ENCODE data around the gene RUVBL2. TPM values are rescaled to one million over a fixed set of nuclear protein-coding genes. Genes with fewer than 3 reads are reported as not detected.

Gene RUVBL2
- total and polyA plus RNA-seq, 2 of the 4 experiments (the other 2 are of a cell fraction), result 196 to 391 TPM

DNA sequence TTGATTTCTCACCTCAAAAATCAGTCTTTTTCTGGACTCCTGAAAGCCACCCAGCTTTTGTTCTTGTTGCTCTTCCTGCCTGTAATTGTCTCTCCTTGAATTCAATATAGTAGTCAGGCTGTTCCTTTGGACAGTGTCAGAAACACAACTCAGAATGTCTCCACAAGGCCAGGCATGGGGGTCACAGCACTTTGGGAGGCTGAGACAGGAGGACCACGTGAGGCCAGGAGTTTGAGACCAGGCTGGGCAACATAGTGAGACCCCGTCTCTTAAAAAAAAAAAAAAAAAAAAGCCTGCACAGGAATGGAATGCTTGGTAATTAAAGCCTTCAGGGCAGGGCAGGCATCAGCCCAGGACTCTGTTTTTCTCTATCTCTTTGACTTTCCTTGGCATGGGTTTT lies 47.9 kb upstream of the RUVBL2 start:
- H3K4me2 ChIP-seq (ENCODE audit: low read depth, low read length), result no peak overlapping the region
- H2AFZ ChIP-seq (replicated peaks; ENCODE audit: low read length, poor library complexity), result no peak overlapping the region
- H3K14ac ChIP-seq (replicated peaks; ENCODE audit: low read depth, low read length), result no peak overlapping the region
- no peak overlapping the region for H4K8ac ChIP-seq (ENCODE audit: low read depth in 2 of 2, low read length in 2 of 2)
- H3K27ac ChIP-seq (ENCODE audit: insufficient read depth, low read length), result no peak overlapping the region
- DNase-seq (no peak), ATAC-seq (ENCODE audit: low read depth) (no peak)
- H3K79me1 ChIP-seq (ENCODE audit: low read depth in 1 of 2, low read length in 2 of 2), result no peaks in the 10 kb centered on the region
- ChIA-PET POLR2A (ENCODE audit: unreplicated experiment) (no interaction called here), CTCF (no interaction called here)
- no peaks in the 10 kb centered on the region for H3K9me1 ChIP-seq (ENCODE audit: insufficient read depth, low read length)
- no peak overlapping the region for H3K4me3 ChIP-seq (ENCODE audit: insufficient read depth, low read depth, low read length)
- H2BK5ac ChIP-seq (ENCODE audit: low read depth, low read length, poor library complexity, severe bottlenecking), result no peak overlapping the region
- no peak overlapping the region for H3K18ac ChIP-seq (ENCODE audit: low read depth, low read length)
- no peak overlapping the region for H3K56ac ChIP-seq (ENCODE audit: extremely low read depth, insufficient read depth, low read length)
- H2BK20ac ChIP-seq (ENCODE audit: low read depth, low read length), result no peak overlapping the region
- H3K27me3 ChIP-seq (ENCODE audit: control insufficient read depth, insufficient read depth, low read length), result no peaks in the 10 kb centered on the region
- WGBS, 2 experiments (ENCODE audit: extremely low coverage in 2 of 2, insufficient read length in 1 of 2), result 67% methylated on average over 2 of the region's 2 CpGs; no CpG with 5 or more reads in 1 of the 2 experiments
- no peaks in the 10 kb centered on the region for H3K36me3 ChIP-seq (ENCODE audit: control insufficient read depth, insufficient read depth, low read length)
- H3K9me3 ChIP-seq (ENCODE audit: control insufficient read depth, insufficient read depth, low read length), result peaks cover 9% of the 10 kb centered on the region; the same call in 1 of the 2 replicates
- H2AK9ac ChIP-seq (replicated peaks; ENCODE audit: low read depth, low read length, poor library complexity), result no peak overlapping the region
- H2BK15ac ChIP-seq (ENCODE audit: low read depth, low read length), result no peak overlapping the region
- H3K9ac ChIP-seq (ENCODE audit: low read depth, low read length), result no peak overlapping the region
- in situ Hi-C loops (cut with MboI; ENCODE audit: low sequenced_read_pairs), result no loop called here
- no peak overlapping the region for H2AK5ac ChIP-seq (ENCODE audit: low read depth, low read length)
- intact Hi-C loops (cut with micrococcal nuclease), result no loop called here
- no peaks in the 10 kb centered on the region for H3K4me1 ChIP-seq (ENCODE audit: control insufficient read depth, insufficient read depth, low read length)
- dilution Hi-C loops (cut with HindIII; ENCODE audit: low sequenced_read_pairs, unreplicated experiment), result no loop called here
- H4K5ac ChIP-seq (ENCODE audit: low read depth, low read length), result no peak overlapping the region
- no peaks in the 10 kb centered on the region for H4K20me1 ChIP-seq (ENCODE audit: insufficient read depth, low read length)
- no peak for TF ChIP-seq RFX5 (IDR thresholded peaks at IDR 0.05; ENCODE audit: low read depth, low read length)
- no peak for TF ChIP-seq MXI1 (IDR thresholded peaks at IDR 0.05; ENCODE audit: borderline replicate concordance, low read depth, low read length)
- TF ChIP-seq NFE2L2 (IDR thresholded peaks at IDR 0.05; ENCODE audit: low read depth, low read length), result no peak
- TF ChIP-seq CHD1 (IDR thresholded peaks at IDR 0.05; ENCODE audit: low read depth, low read length), result no peak
- TF ChIP-seq RCOR1 (IDR thresholded peaks at IDR 0.05; ENCODE audit: insufficient replicate concordance, low read length), result no peak
- TF ChIP-seq, protein P1, sequence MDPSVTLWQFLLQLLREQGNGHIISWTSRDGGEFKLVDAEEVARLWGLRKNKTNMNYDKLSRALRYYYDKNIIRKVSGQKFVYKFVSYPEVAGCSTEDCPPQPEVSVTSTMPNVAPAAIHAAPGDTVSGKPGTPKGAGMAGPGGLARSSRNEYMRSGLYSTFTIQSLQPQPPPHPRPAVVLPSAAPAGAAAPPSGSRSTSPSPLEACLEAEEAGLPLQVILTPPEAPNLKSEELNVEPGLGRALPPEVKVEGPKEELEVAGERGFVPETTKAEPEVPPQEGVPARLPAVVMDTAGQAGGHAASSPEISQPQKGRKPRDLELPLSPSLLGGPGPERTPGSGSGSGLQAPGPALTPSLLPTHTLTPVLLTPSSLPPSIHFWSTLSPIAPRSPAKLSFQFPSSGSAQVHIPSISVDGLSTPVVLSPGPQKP (IDR thresholded peaks at IDR 0.05; ENCODE audit: borderline replicate concordance, low read depth, low read length), result no peak
- no peak for TF ChIP-seq FOS (IDR thresholded peaks at IDR 0.05; ENCODE audit: low read depth, low read length)
- TF ChIP-seq CEBPB (IDR thresholded peaks at IDR 0.05; ENCODE audit: low read depth, low read length), result no peak
- no peak for TF ChIP-seq RAD21 (IDR thresholded peaks at IDR 0.05; ENCODE audit: low read length)
- TF ChIP-seq, protein P2, sequence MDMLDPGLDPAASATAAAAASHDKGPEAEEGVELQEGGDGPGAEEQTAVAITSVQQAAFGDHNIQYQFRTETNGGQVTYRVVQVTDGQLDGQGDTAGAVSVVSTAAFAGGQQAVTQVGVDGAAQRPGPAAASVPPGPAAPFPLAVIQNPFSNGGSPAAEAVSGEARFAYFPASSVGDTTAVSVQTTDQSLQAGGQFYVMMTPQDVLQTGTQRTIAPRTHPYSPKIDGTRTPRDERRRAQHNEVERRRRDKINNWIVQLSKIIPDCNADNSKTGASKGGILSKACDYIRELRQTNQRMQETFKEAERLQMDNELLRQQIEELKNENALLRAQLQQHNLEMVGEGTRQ (IDR thresholded peaks at IDR 0.05; ENCODE audit: low read depth, low read length), result no peak
- no peak overlapping the region for H4K91ac ChIP-seq (ENCODE audit: insufficient read depth, low read depth, low read length)
- no peak overlapping the region for H2BK120ac ChIP-seq (ENCODE audit: low read depth, low read length)
- H3K23ac ChIP-seq (ENCODE audit: low read depth, low read length), result no peak overlapping the region
- H3K4ac ChIP-seq (ENCODE audit: low read depth, low read length), result no peak overlapping the region
- BruUV-seq (replicated peaks), result no TSS peak

Measured in IMR-90 (cell line).